Hematopoietic multipotent progenitor cell treated with erythropoietin and hydrocortisone succinate and interleukin-3 and kit ligand, for 4 days (in vitro differentiated cells): Measurements from ENCODE around the gene RALGPS1.

Experiments
- DNase-seq: peaks from one replicate; pipeline ENCODE4 v3.0.0-alpha.2; 2015

Gene RALGPS1

DNA sequence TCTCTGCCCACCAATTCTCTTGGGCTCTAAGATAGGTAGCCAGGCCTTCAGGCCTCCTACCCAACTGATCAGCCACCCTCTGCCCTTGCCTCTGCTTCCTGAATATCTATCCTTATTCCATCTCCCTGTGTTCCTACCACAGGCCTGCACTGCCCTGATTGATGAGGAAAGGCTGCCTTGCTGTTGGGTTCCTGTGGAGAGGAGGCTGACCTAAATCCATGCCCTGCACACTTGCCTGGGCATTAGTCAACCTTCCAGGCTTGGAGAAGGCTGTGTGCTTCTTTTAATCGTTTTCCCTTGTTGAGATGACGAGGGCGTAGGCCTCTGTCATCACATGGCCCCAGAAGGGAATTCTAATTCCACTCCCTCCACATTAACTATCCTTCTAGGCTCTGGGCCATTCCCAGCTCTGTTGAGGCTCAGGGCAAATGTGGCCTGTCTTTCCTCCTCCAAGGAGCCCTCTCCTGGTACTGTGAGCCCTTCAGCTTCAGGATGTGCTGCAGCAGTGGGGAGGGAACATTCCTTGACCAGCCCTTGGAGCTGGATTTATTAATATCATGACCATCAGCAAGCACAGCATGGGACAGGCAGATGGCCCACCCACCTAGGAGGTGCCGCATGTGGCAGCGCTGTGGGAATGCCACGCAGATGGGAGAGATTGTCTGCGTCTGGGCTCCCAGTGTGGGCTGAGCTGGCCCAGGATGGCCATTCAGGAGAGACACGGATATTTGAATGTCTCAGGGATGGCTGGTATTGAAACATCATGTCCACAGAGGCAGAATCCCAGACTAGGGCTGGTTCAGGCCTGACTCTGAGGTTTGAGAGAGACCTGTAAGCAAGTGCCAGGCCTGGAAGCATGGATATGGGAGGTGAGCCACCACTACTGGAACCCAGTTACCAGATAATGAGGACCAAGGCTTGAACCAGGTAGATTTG lies 166.9 kb downstream of the RALGPS1 start:
- DNase-seq = no peak

DNA sequence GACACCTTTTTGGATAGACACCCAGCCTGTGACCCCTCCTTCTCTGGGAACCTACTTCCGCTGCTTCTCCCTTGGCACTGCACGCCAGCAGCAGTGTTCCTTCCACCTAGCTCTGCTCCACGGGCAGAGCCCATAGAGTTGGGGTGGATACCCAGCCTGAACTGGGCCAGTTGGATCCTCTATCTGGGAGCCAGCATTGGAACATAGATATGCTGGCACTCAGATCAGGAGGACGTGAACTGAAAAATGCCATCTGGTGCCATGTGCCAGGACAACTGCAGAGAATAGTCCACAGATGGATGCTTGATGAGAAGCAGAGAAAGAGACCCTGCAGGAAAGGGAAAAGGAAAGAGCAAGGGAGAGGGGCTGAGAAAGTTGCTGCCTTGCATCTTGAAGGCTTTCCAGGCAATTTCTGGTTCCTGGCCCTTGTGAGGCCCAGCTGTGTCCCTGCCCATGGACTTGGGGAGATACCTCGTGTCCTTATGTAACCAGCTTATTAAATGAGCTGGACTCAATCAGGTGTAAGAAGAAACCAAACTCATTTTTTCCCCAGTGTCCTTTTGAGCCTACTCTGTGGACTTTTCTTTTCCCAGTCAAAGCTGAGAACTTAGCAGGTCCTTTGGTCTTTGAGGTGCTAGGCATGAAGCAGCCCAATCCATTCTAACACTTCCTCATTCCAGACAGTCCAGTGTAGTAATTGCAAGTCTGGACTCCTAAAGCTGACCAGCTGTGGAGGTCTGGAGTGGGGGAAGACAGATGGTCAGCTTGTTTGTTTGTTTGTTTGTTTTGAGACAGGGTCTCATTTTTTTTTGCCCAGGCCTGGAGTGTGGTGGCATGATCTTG lies 168.8 kb downstream of the RALGPS1 start:
- DNase-seq = no peak

GRCh38 chr9:127084076-127085039 lies 169.8 kb downstream of the RALGPS1 start:
- DNase-seq = no peak

DNA sequence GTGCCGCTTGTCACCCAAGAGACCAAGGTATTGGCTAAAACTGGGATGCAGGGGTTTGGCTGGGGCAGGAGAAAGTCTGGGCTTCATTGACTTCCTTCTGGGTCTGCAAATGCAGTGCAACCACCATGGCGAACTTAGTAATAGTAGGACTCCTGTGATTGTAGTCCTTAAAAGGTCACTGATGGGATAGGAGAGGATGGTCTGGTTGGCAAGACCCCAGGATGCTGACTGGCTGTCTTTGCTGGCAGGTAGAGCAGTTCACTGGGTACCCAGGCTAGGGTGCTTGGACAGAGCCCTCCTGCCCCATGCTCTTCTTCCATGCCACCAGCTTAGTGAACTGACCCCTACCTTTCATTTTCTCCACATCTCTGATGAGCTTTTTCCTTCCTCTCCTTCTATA lies 170.6 kb downstream of the RALGPS1 start:
- no peak for DNase-seq

- DNase-seq = no peak
Observed at GRCh38 chr9:127086771-127087170, 172.2 kb downstream of the RALGPS1 start.

- no peak for DNase-seq
Observed at GRCh38 chr9:127087411-127087810, 172.8 kb downstream of the RALGPS1 start.

DNA sequence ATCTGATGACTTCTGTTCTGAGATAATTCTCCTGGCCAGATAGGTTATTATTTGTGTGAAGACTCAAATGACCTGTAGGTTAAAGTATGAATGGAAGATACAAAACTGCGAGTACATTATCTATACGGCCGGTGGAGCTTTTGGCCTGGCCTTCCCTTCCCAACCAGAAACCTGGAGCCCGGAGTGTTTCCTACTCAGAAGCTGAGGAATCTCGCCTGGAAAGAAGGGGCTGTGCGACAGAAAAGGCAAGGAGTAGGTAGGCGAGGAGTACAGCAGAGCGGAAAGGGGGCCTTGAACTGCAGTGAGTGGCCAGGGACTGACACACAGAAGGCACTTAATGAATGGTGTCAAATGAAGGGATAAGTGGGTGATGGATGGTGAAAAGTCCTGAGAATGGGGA lies 173.3 kb downstream of the RALGPS1 start:
- no peak for DNase-seq

DNA sequence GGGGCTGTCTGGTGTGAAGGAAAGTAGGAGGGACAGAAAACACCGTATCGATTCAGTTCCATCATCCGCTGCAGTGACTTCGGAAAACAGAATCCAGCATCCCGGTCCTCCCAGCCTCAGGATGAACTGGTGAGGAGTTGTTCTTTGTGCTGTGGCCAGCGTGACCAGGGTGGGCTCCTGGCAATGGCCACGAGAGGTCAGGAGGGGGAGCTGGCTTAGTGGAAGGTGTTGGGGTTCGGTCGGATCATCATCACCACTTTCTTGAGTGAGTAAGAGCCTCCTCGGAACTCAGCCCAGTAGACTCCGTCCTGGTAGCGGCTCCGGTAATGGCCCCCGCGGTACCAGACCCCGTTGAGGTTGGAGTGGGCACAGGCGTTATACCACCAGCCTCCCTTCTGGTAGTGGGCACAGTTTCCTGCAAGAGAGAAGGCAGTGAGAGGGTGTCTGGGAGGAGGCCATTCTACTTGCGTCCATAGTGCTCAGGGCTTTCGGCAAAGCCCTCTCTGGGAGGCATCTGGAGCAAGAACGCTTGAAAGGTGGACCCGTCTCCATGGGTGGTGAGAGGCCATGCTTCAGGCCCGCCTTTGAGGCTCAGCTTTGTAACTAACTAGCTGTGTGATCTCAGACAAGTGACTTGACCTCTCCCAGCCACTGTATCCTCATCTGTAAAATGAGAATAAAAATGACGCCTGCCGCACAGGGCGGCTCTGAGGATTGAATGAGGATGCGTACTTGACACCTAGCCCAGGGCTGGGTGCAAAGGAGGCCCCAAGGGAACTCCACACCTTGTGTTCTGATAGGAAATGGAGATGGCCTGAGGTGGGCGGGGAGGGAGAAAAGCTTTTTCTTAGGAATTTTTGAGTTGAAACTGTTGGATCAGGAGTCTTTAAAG lies 174.4 kb downstream of the RALGPS1 start:
- no peak for DNase-seq

DNA sequence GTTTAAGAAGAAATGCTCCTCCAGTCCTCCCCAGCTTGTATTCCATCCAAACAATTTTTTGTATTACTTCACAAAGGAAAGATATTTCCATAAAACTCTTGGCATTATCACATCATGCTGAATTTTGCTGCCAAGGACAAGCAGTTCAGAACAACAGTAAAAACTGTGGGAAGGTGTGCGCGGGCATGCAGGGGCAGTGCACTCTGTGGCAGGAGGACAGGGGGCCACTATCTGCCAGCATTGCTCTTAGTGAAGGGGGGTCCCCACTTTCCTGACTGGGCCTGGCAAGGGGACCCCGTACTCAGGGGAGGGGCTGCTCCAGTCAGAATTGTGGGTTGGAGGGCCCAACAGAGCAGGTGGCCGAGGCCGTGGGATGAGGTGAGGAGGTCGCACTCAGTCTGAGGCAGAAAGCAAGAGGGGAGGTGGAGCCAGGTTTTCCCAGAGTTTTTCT lies 175.1 kb downstream of the RALGPS1 start:
- no peak for DNase-seq

GRCh38 chr9:127090341-127090985 lies 175.9 kb downstream of the RALGPS1 start:
- no peak for DNase-seq

DNA sequence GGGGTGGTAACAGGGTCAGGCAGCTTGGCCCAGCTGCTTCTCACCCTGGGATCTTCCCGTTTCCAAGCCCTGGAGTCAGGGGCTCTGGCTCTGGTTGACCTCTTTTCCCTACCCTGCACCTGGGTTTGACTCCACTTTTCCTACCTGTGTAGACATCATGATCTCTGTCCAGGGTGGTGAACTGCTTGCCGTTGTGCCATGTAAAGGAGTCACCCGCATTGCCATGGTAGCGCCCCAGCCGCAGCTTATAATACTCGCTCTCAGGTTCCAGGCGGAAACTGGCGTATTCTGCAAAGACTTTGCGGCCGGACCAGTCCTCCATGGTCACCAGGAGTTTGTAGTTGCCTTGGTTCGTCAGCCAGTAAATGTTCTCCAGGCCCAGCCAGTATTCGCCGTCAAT lies 176.9 kb downstream of the RALGPS1 start:
- DNase-seq = no peak

DNA sequence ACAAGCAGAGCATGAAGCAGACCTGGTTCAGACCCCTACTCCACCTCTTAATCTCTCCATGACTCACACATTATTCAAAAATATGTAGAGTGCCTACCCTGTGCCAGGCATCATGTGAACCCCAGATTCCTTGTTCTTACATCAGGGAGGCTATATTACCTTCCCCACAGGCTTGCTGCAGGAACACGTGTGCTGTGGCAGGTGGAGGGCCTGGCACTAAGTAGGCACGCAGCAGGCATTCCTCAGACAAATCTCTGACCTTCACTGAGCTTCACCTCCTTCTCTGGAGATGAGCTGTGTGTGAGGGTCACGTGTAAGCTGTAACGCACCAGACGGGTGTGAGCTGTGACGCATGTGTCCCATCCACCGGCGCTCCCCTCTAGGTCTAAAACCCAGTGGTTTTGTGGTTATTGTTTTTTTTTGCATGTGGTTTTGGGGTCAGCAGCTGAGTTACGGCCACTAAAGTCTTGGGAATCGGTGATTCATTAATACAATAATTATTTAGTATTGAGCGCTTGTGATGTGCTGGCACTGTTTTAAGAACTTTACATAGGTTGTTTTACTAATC lies 177.5 kb downstream of the RALGPS1 start:
- no peak for DNase-seq

DNA sequence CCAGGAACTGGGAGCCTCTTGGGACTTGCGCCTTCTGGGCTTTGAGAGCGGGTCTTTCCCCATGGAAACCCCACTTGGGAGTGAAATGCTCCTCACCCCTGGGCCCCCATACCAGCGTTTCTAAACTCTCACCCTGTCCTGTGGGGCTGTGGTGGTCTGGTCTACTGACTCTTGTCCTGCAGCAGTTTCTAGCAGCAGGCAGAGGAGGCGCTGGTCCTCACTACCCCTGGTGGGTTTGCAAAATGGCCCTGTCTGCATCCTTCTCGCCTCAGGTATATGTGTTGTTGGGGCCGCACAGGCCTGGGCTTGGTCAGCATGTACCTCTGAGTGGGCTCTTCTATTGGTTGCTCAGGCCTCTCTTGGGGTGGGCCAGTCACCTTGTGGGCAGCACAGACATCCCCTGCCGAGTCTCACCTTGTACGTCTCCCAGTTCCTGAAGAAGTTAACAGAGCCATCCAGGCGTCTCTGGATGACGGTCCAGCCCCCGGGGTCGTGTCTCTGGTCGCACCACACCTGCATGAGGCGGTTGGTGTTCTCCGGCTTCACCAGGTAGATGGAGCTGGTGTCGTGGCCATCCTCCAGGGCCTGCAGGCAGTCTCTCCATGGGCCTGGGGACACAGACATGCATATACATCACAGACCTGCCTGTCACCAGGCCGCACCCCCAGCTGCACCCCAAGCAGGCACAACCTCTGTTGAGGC lies 178.9 kb downstream of the RALGPS1 start:
- no peak for DNase-seq

GRCh38 chr9:127095411-127095810 lies 180.8 kb downstream of the RALGPS1 start:
- DNase-seq = no peak

GRCh38 chr9:127096208-127096607 lies 181.6 kb downstream of the RALGPS1 start:
- no peak for DNase-seq

DNA sequence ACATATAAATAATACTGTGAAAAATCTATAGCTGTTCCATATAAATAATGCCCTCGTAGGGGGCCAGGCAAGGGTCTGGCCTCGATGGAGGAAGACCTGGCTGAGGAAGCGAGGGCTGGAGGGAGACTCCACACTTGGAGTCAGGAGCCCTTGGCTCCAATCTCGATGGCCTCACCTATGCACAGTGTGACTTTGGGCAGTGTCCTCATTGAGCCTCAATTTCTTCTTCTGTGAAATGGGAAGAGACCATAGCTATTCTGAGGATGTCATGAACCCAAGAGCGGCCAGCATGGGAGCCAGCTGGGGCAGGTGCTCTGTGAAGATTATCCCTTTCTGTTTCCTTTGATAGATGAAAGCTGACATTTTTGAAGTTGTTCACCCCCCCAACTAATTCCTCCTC lies 183.1 kb downstream of the RALGPS1 start:
- DNase-seq = no peak

DNA sequence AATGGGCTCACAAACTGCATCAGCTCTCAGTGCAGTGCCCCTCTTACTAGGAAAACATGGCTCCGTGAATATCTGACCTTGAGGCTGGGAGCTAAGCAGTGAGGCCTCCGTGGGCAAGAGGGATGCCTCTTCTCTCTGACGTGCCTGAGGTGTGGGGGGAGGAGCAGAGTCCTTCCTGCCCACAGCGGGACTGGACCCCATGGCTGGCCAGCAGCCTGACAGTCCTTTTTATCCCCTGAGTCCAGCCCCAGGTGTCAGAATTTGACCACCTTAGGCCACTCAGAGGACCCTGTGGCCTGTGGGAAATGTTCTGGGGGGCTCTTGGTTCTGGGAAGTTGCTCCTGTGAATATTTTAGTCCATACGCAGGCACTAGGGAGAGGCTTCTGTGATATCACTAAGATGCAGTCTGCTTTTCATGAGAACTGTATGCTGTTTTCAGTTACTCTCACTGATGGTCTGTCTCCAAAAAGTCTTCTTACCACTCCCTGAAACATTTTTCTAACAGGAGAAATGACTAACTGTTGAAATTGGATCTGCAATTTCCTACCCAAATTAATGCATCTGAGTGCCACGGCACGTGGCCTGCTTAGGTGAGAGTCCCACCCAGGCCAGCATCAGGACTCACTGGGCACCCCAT lies 184.5 kb downstream of the RALGPS1 start:
- DNase-seq = no peak

DNA sequence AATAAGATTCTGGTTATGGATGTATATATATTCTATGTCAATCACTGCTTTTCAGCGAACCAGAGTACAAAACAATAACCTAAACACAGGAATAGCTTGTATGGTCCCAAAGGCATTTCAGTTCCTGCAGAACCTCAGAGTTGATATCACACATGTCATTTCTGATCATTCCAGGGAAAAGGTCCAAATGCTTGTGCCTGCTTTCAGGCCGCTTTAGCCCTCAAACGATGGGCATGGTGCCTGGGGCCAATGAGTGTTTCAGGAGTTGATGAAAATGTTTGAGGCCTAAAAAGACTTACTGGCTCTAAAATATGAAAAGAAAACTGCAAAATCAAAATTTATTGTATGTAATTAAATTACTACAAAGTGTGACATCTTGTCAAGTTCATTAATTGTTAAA lies 185.1 kb downstream of the RALGPS1 start:
- DNase-seq = no peak

DNA sequence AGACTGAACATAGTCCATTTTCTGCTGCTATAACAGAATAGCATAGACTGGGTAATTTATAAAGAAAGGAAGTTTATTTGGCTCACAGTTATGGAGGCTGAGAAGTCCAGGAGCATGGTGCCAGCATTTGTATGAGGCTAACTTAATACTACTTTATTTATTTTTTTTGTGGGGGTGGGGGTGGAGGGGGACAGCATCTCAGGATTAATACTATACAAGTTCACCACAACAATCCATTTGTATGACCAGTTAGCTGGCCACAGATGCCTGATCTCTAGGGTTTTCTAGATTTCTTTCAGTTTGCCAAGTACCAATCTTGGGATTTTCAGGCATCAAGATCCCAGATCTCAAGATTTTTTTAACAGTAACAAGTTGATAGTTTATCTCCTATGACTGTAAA lies 187.6 kb downstream of the RALGPS1 start:
- DNase-seq = no peak

GRCh38 chr9:127102788-127103187 lies 188.2 kb downstream of the RALGPS1 start:
- no peak for DNase-seq
